OCI-LY1 (cell line): ENCODE measurements around the gene CIDEB.

ENCODE experiments used
- H2AFZ ChIP-seq: fragments of 200-600 bp; sonication (generic), shearing (Covaris generic); 2 replicates; pipeline ENCODE4 v1.6.0; 2014; ENCODE audit warnings: antibody characterized with exemption, mild to moderate bottlenecking, low read length
- H3F3A ChIP-seq: fragments of 200-600 bp; sonication (generic), shearing (Covaris generic); 2 replicates; pipeline ENCODE4 v1.6.0; 2014; ENCODE audit warnings: mild to moderate bottlenecking, antibody characterized with exemption, low read length, moderate library complexity; ENCODE audit not compliant: insufficient read depth
- H3K27ac ChIP-seq: fragments of 200-600 bp; sonication (generic); 2 replicates; pipeline ENCODE4 v1.5.1; 2014; ENCODE audit warnings: low read length, mixed run types, mild to moderate bottlenecking, low read depth; ENCODE audit not compliant: poor library complexity, severe bottlenecking
- H3K27me3 ChIP-seq: fragments of 200-600 bp; sonication (generic); 2 replicates; pipeline ENCODE4 v1.6.0; 2014; ENCODE audit warnings: antibody characterized with exemption, mild to moderate bottlenecking, low read length, moderate library complexity; ENCODE audit not compliant: insufficient read depth
- H3K36me3 ChIP-seq: fragments of 200-600 bp; sonication (generic); 2 replicates; pipeline ENCODE4 v1.6.1; 2014; ENCODE audit warnings: mild to moderate bottlenecking, antibody characterized with exemption, low read length, moderate library complexity, mixed read lengths; ENCODE audit not compliant: insufficient read depth
- H3K4me1 ChIP-seq: fragments of 200-600 bp; sonication (generic); 2 replicates; pipeline ENCODE4 v1.5.1; 2014; ENCODE audit warnings: mild to moderate bottlenecking, low read length, moderate library complexity; ENCODE audit not compliant: insufficient read depth, severe bottlenecking
- H3K4me2 ChIP-seq: fragments of 200-600 bp; sonication (generic), shearing (Covaris generic); 2 replicates; pipeline ENCODE4 v1.6.1; 2014; ENCODE audit warnings: low read length
- H3K4me3 ChIP-seq: fragments of 200-600 bp; sonication (generic); 2 replicates; pipeline ENCODE4 v1.5.1; 2014; ENCODE audit warnings: low read length, low read depth, mild to moderate bottlenecking, mixed read lengths; ENCODE audit not compliant: poor library complexity, severe bottlenecking
- H3K79me2 ChIP-seq: fragments of 200-600 bp; shearing (Covaris generic); 2 replicates; pipeline ENCODE4 v1.6.1; 2016; ENCODE audit warnings: mixed run types, low read length, mixed read lengths; ENCODE audit not compliant: insufficient read depth
- H3K9ac ChIP-seq: fragments of 200-600 bp; sonication (generic), shearing (Covaris generic); 2 replicates; pipeline ENCODE4 v1.6.1; 2014; ENCODE audit warnings: mild to moderate bottlenecking, low read length, mixed read lengths
- H3K9me2 ChIP-seq: fragments of 200-600 bp; sonication (generic), shearing (Covaris generic); 2 replicates; pipeline ENCODE4 v1.6.1; 2014; ENCODE audit warnings: low read depth, mild to moderate bottlenecking, low read length, mixed read lengths
- H3K9me3 ChIP-seq: fragments of 200-600 bp; shearing (Covaris generic); 2 replicates; pipeline ENCODE4 v1.6.1; 2014; ENCODE audit warnings: low read length, mixed read lengths
- H4K20me1 ChIP-seq: fragments of 200-600 bp; sonication (generic), shearing (Covaris generic); 2 replicates; pipeline ENCODE4 v1.6.0; 2016; ENCODE audit warnings: mild to moderate bottlenecking, low read length; ENCODE audit not compliant: insufficient read depth
- EZH2 ChIP-seq: fragments of 200-600 bp; sonication (generic), shearing (Covaris generic); IDR thresholded peaks from 2 replicates; pipeline ENCODE4 v1.8.0; 2017; ENCODE audit warnings: borderline replicate concordance, mixed run types, mild to moderate bottlenecking, antibody characterized with exemption, low read length, moderate library complexity, mixed read lengths
- TF ChIP-seq, protein P1 (sequence below): fragments of 200-600 bp; sonication (generic), shearing (Covaris generic); IDR thresholded peaks from 2 replicates; pipeline ENCODE4 v1.5.1; 2017; ENCODE audit warnings: mild to moderate bottlenecking, antibody characterized with exemption, low read length, moderate library complexity, mixed read lengths

CIDEB gene

DNA sequence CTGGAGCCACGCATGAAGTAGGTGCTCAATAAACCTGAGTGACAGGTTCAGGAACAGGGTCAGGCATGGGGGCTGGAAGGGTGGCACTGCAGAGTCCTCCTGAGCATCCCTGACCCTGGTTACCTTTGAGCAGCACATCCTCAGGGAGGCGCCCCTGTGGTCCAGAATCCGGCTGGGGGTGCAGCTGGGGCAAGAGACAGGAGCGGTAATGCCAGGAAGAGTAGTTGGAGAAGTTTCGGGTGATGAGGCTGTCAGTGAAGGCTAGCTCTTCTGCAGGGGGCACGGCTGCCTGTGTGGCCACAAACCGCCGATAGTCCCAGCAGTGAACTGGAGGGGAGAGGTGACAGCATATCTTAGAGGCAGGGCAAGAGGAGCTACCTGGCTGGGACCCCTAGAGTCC is 38.4 kb downstream of the CIDEB start:
- H3K4me3 ChIP-seq = no peak overlapping the region
- H4K20me1 ChIP-seq = no peaks in the 10 kb centered on the region
- H3K9ac ChIP-seq = no peak overlapping the region
- H3K36me3 ChIP-seq = 0 out of 2 replicates have a peak, but pooled peaks cover 3% of the 10 kb centered on the region
- H3F3A ChIP-seq = no peaks in the 10 kb centered on the region
- H3K9me2 ChIP-seq = no peaks in the 10 kb centered on the region
- H3K4me1 ChIP-seq = peaks cover 35% of the 10 kb centered on the region
- no peaks in the 10 kb centered on the region for H3K9me3 ChIP-seq
- H3K27ac ChIP-seq = no peak overlapping the region
- H3K27me3 ChIP-seq = no peaks in the 10 kb centered on the region
- TF ChIP-seq, protein P1, sequence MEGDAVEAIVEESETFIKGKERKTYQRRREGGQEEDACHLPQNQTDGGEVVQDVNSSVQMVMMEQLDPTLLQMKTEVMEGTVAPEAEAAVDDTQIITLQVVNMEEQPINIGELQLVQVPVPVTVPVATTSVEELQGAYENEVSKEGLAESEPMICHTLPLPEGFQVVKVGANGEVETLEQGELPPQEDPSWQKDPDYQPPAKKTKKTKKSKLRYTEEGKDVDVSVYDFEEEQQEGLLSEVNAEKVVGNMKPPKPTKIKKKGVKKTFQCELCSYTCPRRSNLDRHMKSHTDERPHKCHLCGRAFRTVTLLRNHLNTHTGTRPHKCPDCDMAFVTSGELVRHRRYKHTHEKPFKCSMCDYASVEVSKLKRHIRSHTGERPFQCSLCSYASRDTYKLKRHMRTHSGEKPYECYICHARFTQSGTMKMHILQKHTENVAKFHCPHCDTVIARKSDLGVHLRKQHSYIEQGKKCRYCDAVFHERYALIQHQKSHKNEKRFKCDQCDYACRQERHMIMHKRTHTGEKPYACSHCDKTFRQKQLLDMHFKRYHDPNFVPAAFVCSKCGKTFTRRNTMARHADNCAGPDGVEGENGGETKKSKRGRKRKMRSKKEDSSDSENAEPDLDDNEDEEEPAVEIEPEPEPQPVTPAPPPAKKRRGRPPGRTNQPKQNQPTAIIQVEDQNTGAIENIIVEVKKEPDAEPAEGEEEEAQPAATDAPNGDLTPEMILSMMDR = no peak
- no peak for TF ChIP-seq EZH2
- H3K79me2 ChIP-seq = no peaks in the 10 kb centered on the region
- no peak overlapping the region for H2AFZ ChIP-seq
- H3K4me2 ChIP-seq = no peak overlapping the region

DNA sequence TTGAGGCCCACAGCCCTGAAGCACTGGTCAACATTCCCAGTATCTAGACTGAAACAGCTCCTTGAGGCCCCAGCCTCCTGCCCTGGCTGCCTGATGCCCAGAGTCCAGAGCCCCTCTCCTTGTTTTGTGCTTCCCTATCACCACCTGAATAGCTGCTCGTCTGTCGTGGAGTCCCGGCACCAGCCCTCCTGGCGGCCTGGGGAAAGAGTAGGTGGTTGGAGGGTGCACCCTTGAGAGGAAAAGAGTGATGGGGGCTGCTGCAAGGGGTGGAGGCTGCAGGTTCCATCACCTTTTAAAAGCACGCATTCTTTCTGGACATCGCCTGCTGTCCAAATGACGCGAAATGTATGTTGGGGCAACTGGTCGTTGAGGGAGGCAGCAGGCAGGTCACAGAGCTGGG is 39.6 kb downstream of the CIDEB start:
- H3K27me3 ChIP-seq = no peaks in the 10 kb centered on the region
- peaks cover 24% of the 10 kb centered on the region for H3K4me1 ChIP-seq
- H3K9ac ChIP-seq = no peak overlapping the region
- H3K9me2 ChIP-seq = no peaks in the 10 kb centered on the region
- TF ChIP-seq, protein P1 = no peak
- no peak for TF ChIP-seq EZH2
- no peaks in the 10 kb centered on the region for H3K9me3 ChIP-seq
- H3K27ac ChIP-seq = no peak overlapping the region
- no peaks in the 10 kb centered on the region for H3K79me2 ChIP-seq
- no peak overlapping the region for H3K4me3 ChIP-seq
- no peak overlapping the region for H2AFZ ChIP-seq
- H3K36me3 ChIP-seq = 0 out of 2 replicates have a peak, but pooled peaks cover 3% of the 10 kb centered on the region
- H4K20me1 ChIP-seq = no peaks in the 10 kb centered on the region
- no peak overlapping the region for H3K4me2 ChIP-seq
- H3F3A ChIP-seq = no peaks in the 10 kb centered on the region

DNA sequence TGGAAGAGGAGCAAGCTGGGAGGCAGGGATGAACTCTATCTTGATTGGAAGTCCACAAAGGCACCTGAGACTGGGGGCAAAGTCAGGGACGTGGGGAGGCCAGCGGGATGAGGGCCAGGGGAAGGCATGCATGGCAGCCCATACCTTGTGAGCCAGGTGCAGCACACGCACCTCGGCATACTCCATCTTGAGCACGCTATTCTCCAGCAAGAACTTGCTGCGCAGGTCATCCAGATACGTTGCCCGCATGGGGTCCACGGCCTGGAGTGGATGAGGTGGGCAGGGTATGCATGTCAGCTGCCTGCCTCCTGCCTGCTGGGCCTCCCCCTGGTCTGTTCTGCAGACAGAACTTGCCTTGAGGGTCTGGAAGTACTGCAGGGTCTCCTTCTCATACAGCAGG is 40.3 kb downstream of the CIDEB start:
- Histone ChIP-seq H3K36me3 (0 out of 2 replicates have a peak, but pooled peaks cover 3% of the 10 kb centered on the region), H3K9me3 (no peaks in the 10 kb centered on the region), H3K27me3 (no peaks in the 10 kb centered on the region), H3K4me3 (no peak overlapping the region), H3F3A (no peaks in the 10 kb centered on the region), H4K20me1 (no peaks in the 10 kb centered on the region), H3K9ac (no peak overlapping the region), H3K27ac (no peak overlapping the region), H3K79me2 (no peaks in the 10 kb centered on the region), H3K9me2 (no peaks in the 10 kb centered on the region), H3K4me2 (no peak overlapping the region), H2AFZ (no peak overlapping the region), H3K4me1 (peaks cover 19% of the 10 kb centered on the region)
- TF ChIP-seq, protein P1 = no peak
- no peak for TF ChIP-seq EZH2
